Activated CD8-positive, alpha-beta memory T cell treated with anti-CD3 and anti-CD28 coated beads, Interleukin-2, amount 50 U/mL, for 1 hour (primary cell): ENCODE measurements around the gene NOD1.
"Not testable (repeated sequence)": the region's sequence is repeated elsewhere in the genome, so short reads cannot be mapped to it uniquely, and the experiment has no call there.

Experiments used
- DNase-seq: peaks from one replicate; pipeline ENCODE4 v3.0.0-alpha.2; 2020; ENCODE audit errors: extremely low read depth

NOD1 gene

DNA sequence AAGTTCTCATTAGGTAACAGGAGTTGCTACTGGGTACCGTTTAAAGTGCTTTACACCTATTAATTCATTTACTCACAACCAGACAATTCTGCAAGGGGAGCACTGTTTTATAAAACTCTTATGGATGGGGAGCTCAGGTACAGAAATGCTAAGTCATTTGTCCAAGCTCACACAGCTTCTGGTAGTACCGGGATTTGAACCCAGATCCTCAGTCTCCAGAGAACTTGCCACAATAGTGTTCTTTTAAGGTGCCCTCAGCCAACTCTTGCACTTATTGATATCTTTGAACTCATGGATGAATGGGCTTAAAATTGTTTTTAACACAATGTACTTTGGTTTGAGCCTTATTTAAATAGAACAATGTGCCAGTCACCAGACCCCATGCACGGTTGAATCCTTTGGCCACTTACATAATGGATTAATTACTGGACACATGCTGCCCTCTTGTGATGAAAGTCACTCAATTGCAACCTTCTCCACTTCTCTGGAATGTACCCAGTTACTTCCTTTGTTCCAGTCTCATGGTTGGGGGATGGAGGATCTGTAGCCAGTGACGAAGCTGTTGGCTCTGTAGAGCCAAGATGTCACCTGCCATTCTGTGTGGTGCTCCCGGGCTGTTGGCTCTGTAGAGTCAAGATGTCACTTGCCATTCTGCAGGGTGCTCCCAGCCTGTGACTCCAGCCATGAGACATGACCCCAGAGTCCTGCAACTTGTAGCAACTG lies 65.6 kb downstream of the NOD1 start:
- DNase-seq, result no peak

- DNase-seq, result no peak
Measured at GRCh38 chr7:30411897-30412296, 66.7 kb downstream of the NOD1 start.

DNA sequence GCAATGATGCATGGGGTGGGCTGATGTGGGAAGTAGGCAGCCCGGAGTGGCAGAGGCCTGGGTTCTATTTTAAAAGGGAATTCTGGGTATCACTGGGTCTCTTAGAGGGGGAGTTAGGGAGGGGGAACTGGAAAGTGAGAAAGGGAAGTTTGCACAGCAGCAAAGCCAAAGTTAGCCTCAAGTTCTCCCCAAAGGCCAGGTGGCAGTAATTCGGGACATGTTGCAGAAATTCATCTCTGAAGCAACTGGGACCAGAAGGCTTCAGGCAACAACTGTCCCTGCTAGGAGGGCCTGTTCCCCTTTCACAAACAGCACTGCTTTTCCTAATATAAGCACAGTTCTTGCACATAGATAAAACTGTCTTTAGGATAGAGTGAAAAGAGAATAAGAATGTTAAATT lies 67.4 kb downstream of the NOD1 start:
- no peak for DNase-seq

DNA sequence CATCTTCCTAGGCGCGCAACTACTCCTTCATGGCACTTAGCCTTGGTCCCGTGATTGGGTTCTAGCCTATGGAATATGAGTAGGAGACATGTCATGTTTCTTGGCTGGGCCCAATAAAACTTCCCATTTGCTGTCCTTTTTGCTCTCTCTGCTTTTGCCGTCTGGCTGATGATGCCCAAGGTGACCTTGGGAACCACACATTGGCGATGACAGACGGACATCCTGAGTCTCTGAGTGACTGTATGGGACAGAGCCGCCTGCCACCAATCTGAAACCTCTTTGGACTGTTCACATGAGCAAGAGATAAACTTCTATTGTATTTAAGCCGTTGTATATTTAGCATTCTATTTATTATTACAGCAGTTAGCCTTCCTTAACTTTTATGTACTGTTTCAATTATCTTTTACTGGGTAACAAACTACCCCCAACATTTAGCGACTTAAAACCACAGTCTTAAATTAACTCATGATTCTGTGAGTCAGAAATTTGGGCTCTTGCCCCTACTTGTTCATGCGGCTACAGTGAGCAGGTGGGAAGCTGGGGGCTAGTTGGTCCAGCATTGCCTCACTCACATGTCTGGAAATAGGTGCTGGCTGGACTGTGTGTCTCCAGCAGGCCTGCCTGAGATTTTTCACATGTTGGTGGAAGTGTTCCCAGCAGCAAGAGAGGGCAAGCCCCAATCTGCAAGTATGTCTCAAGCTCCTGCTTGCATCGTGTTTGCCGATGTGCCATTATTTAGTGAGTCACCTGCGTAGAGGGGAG lies 71.7 kb downstream of the NOD1 start:
- DNase-seq, result no peak

GRCh38 chr7:30405179-30405578 lies 73.4 kb downstream of the NOD1 start:
- DNase-seq, result no peak

GRCh38 chr7:30403477-30403876 lies 75.1 kb downstream of the NOD1 start:
- DNase-seq, result no peak

DNA sequence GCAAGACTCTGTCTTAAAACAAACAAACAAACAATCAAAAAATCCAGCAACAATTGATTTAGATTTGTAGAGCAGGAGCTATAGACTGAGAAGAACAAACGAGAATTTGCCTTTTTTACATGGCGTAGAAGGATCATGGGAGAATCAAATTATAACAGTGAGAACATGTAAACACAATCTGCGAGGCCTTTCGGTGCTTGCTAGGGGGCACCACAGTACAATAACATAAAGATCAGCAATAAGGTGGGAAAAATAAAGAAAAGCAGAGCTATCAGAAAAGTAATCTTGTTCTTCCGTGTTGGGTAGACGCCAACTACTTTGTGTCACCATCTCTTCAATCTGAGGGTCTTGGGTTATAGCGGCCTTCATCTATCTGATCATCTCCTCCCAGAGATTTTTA lies 82.2 kb downstream of the NOD1 start:
- DNase-seq, result no peak

DNA sequence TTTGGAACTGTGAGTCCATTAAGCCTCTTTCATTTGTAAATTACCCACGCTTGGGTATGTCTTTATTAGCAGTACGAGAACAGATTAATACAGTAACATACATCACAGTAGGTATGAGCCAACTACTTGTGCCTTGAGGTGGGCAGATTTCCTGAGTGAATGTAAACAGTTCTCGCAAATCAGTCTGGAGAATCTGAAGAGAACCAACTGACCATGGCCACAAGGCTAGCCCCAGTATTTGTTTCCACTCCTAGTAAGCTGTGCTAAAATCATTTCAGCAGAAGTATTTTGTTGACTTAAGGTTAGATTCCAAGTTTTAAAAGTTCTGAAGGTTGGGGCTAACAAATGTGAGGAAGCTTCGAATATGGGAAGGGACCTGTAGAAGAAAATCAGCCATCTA lies 82.9 kb downstream of the NOD1 start:
- no peak for DNase-seq

DNA sequence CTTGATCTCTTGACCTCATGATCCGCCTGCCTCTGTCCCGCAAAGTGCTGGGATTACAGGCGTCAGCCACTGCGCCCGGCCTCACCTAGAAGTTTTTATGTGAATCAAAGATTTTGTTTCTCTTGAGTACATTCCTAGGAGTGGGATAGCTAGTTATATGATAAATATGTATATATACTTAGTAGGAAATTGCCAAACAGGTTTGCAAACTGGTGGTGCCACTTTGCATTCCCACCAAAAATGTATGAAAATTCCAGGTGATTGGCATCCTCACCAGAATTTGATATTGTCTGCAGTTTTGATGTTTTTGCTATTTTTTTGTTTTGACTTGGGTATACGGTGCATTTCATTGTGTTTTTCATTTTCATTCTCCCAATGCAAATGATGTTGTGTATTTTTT lies 86.8 kb downstream of the NOD1 start:
- DNase-seq, result no peak

- no peak for DNase-seq
Measured at GRCh38 chr7:30390736-30391636, 87.6 kb downstream of the NOD1 start.

GRCh38 chr7:30389791-30390190 lies 88.8 kb downstream of the NOD1 start:
- DNase-seq, result no peak

DNA sequence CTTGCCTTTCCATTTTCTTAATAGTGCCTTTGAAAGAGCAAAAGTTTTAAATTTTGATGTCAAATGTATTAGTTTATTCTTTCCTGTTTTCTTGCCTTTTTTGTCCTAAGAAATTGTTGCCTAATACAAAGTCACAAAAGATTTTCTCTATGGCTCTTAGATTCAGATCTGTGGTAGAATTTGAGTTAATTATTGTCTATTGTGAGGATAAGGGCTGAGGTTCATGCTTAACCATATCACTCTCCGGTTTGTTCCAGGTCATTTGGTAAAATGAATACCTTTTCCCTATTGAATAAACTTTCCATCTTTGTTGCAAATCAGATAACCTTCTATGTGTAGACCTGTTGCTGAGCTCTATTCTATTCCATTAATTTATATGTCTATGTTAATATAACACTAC lies 96.0 kb downstream of the NOD1 start:
- DNase-seq, result no peak

DNA sequence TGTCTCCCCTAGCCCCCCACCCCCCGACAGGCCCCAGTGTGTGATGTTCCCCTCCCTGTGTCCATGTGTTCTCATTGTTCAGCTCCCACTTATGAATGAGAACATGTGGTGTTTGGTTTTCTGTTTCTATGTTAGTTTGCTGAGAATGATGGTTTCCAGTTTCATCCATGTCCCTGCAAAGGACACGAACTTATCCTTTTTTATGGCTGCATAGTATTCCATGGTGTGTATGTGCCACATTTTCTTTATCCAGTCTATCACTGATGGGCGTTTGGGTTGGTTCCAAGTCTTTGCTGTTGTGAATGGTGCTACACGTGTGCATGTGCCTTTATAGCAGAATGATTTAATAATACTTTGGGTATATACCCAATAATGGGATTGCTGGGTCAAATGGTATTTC lies 97.8 kb downstream of the NOD1 start:
- not testable (repeated sequence) for DNase-seq

DNA sequence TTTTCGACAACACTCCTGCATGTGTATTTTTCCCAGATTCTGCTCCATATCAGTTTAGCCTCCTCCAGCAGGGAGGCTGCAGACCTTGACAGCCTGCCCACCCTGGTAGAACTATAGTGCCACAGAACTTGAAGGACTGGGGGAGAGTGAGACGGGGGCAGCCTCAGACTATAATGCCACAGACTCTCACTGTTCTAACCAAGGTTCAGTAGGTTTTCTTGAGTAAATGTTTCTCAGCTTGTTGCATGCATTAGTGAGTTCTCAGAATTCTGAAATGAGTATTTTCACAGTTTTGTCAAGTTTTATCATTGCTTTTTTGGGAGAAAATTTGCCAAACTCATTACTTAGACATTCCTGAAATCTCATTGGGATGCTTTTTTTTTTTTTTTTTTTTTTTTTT lies 98.3 kb downstream of the NOD1 start:
- no peak for DNase-seq

- DNase-seq, result no peak
Measured at GRCh38 chr7:30379741-30380140, 98.8 kb downstream of the NOD1 start.

GRCh38 chr7:30379131-30379530 lies 99.5 kb downstream of the NOD1 start:
- no peak for DNase-seq

DNA sequence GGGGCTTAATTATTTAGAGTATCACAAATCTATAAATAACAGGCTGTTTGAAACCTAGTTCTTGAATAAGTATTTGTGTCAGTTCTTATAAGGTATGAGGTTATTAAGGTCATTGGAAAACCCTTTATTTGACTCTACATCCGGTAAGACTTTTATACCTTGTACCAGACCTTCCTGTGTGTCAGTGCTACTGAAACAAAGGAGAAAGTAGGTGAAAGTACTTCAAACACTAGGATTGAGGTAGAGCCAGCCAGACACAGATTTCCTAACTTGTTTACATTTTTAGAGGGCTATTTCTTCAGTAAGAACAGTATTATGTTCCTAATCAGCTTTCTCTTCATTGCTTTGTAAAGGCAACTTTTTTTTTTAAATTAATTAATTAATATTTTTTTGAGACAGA lies 100.3 kb downstream of the NOD1 start:
- DNase-seq, result no peak
